Sigmoid colon (tissue), 7 donors: Measurements from ENCODE around the gene CPM. TPM values are rescaled to one million over a fixed set of nuclear protein-coding genes. Genes with fewer than 3 reads are reported as not detected.

Experiments
- DNase-seq: peaks from one replicate; pipeline ENCODE4 v3.0.0-alpha.2; 2019
- H3K27ac ChIP-seq, 4 donors: fragments of 200-600 bp; sonication (generic); one replicate each; pipeline ENCODE4 v1.5.1; 2016 to 2019; ENCODE audit warnings: mild to moderate bottlenecking in 1 of 4
- H3K27me3 ChIP-seq, 3 donors: fragments of 200-600 bp; sonication (generic); one replicate each; pipeline ENCODE4 v1.5.1; 2019; ENCODE audit warnings: mild to moderate bottlenecking in 1 of 3
- H3K36me3 ChIP-seq, 4 donors: fragments of 200-600 bp; sonication (generic); one replicate each; pipeline ENCODE4 v1.5.1; 2016 to 2019
- H3K4me1 ChIP-seq, 4 donors: fragments of 200-600 bp; sonication (generic); one replicate each; pipeline ENCODE4 v1.5.1; 2017 to 2019
- H3K4me3 ChIP-seq, 4 donors: fragments of 200-600 bp; sonication (generic); one replicate each; pipeline ENCODE4 v1.5.1; 2017 to 2019; ENCODE audit warnings: mild to moderate bottlenecking in 2 of 4, moderate library complexity in 1 of 4
- H3K9me3 ChIP-seq, 4 donors: fragments of 200-600 bp in 3 of 4; sonication (generic) in 3 of 4; one replicate each; pipeline versions ENCODE4 v1.5.1 to v1.6.1; 2013 to 2019
- CTCF ChIP-seq, 4 experiments: fragments of 450-650 bp in 3 of 4; fragments of 200-600 bp in 1 of 4; IDR thresholded peaks; one replicate each; pipeline ENCODE4 v1.5.1; 2016 to 2019; ENCODE audit warnings: antibody characterized with exemption in 4 of 4, mild to moderate bottlenecking in 3 of 4, moderate library complexity in 2 of 4
- EP300 ChIP-seq, 4 donors: sonication (generic); formaldehyde crosslinking; IDR thresholded peaks; one replicate each; pipeline ENCODE4 v1.6.1; 2017; ENCODE audit warnings: antibody characterized with exemption in 4 of 4
- POLR2A ChIP-seq, 2 donors: fragments of 450-650 bp; IDR thresholded peaks; one replicate each; pipeline ENCODE4 v1.6.1; 2016; ENCODE audit warnings: antibody characterized with exemption in 2 of 2, mild to moderate bottlenecking in 2 of 2, moderate library complexity in 2 of 2
- POLR2AphosphoS5 ChIP-seq, 4 donors: sonication (generic); formaldehyde crosslinking; IDR thresholded peaks; one replicate each; pipeline ENCODE4 v1.6.1; 2017; ENCODE audit warnings: antibody characterized with exemption in 4 of 4
- whole genome bisulfite sequencing, 2 donors: extraction: QIAGEN DNeasy Blood & Tissue Kit; methylation state at CpG; one replicate each; pipeline ENCODE4 v1.1.7; 2013; 5-methylcytosine and 5-hydroxymethylcytosine counted together
- intact Hi-C: fragments of 100-400 bp; cut with DNase I; formaldehyde crosslinking; loops from one replicate; pipeline ENCODE4 v1.15.1; 2023
- polyA plus RNA-seq, 3 donors: library from polyadenylated mRNA; stranded (reverse); fragments of 200-250 nt; gene quantifications; one replicate each; pipeline ENCODE4 v1.2.3, GENCODE V29; 2013
- total RNA-seq, 4 donors: library from RNA; depleted of rRNA; stranded (reverse); fragments of >200 nt; gene quantifications; one replicate each; pipeline ENCODE4 v1.1.0, GENCODE V29; 2016
- donor health status: healthy with polysubstance abuse.
- donor health status: Bipolar disorder and iron deficiency.
- donor health status: healthy.

CPM gene
- total and polyA plus RNA-seq, 7 donors = 15.3 to 81.0 (median 36.5) TPM

DNA sequence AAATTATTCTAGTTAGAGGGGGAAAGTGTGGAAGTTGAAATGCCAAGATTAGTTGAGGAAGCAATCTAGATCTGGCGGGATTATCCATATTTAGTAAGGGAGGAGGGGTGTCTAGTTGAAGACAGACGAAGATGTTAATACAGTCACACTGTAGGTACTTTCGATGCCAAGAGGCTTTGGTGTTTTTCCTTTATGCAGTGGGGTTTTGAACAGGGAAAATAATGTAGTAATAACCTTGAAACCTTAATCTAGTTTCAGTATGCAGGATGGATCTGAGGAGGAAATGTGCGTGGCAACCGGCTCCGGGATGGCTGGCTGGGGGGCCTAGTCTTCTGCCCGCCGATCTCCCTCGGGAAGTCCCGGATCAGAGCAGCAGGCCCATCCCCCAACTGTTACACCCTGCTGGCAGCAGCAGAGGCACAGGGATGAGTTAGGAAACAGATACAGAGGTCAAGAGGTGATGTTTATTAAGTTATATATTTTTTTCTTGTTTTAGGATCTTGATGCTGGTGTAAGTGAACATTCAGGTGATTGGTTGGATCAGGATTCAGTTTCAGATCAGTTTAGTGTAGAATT lies 97.5 kb downstream of the CPM start:
- Histone ChIP-seq H3K4me3 (no peak overlapping the region), H3K27me3 (no peaks in the 10 kb centered on the region), H3K9me3 (no peaks in the 10 kb centered on the region), H3K27ac (no peak overlapping the region), H3K4me1 (no peaks in the 10 kb centered on the region), H3K36me3 (peaks cover 15 to 86% (median 29%) of the 10 kb centered on the region in 4 donors)
- no peak for DNase-seq
- TF ChIP-seq CTCF (IDR thresholded peaks at IDR 0.05) = no peak
- no peak for TF ChIP-seq POLR2AphosphoS5 (IDR thresholded peaks at IDR 0.05)
- TF ChIP-seq POLR2A (IDR thresholded peaks at IDR 0.05) = no peak
- no peak for TF ChIP-seq EP300 (IDR thresholded peaks at IDR 0.05)
- 76 to 83% methylated on average over 10 of the region's 10 CpGs for WGBS, 2 donors
- intact Hi-C loops = loop anchor here (10.0 kb wide), 1 partner anchor 239 kb away; no protein-coding TSS in a partner anchor

DNA sequence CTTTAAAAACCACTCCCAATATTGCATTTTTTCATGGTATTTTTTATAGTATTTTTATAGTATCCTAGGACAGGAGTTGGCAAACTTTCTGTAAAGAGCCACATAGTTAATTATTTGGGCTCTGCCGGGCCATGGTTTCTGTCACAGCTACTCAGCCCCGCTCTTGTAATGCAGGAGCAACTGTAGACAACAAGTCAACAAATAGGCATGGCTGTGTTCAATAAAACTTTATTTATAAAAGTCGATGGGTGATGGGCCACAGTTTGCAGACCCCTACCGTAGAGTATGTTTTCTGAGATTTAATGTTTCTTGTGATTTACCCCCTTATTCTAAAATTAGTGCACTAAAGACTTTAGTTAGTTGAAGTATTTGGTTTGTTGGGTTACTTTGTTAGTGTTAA lies 99.5 kb downstream of the CPM start:
- intact Hi-C loops = loop anchor here (10.0 kb wide), 1 partner anchor 241 kb away; no protein-coding TSS in a partner anchor
- Histone ChIP-seq H3K27me3 (no peaks in the 10 kb centered on the region), H3K4me3 (no peak overlapping the region), H3K27ac (no peak overlapping the region), H3K36me3 (peaks cover 4 to 80% (median 29%) of the 10 kb centered on the region in 4 donors), H3K4me1 (no peaks in the 10 kb centered on the region), H3K9me3 (no peaks in the 10 kb centered on the region)
- DNase-seq = no peak
- WGBS, 2 donors = 97% methylated on average over 4 of the region's 4 CpGs
- TF ChIP-seq POLR2A (IDR thresholded peaks at IDR 0.05) = no peak

DNA sequence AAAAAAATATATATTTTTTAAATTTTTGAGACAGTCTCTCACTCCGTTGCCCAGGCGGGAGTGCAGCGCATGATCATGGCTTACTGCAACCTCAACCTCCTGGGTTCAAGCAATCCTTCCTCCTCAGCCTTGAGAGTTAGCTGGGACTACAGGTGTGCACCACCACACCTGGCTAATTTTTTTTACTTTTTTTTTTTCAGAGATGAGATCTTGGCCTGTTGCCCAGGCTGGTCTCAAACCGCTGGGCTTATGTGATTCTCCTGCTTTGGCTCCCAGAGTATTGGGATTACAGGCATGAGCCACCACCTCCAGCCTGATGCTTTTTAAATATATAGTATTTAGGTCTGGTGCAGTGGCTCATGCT lies 100.5 kb downstream of the CPM start:
- 90 to 95% methylated on average over 4 of the region's 4 CpGs for WGBS, 2 donors
- Histone ChIP-seq H3K9me3 (no peaks in the 10 kb centered on the region), H3K4me3 (no peak overlapping the region), H3K27ac (no peak overlapping the region), H3K27me3 (no peaks in the 10 kb centered on the region), H3K4me1 (no peaks in the 10 kb centered on the region), H3K36me3 (peaks cover 4 to 80% (median 26%) of the 10 kb centered on the region in 4 donors)
- no peak for DNase-seq
- TF ChIP-seq EP300 (IDR thresholded peaks at IDR 0.05) (no peak), POLR2AphosphoS5 (IDR thresholded peaks at IDR 0.05) (no peak), POLR2A (IDR thresholded peaks at IDR 0.05) (no peak), CTCF (IDR thresholded peaks at IDR 0.05) (no peak)
- intact Hi-C loops = loop anchor here (10.0 kb wide), 1 partner anchor 242 kb away; no protein-coding TSS in a partner anchor

GRCh38 chr12:68831751-68832503 lies 101.0 kb downstream of the CPM start:
- Histone ChIP-seq H3K4me3 (no peak overlapping the region), H3K4me1 (no peaks in the 10 kb centered on the region), H3K27ac (no peak overlapping the region), H3K9me3 (no peaks in the 10 kb centered on the region), H3K36me3 (peaks cover 4 to 80% (median 22%) of the 10 kb centered on the region in 4 donors), H3K27me3 (no peaks in the 10 kb centered on the region)
- intact Hi-C loops = loop anchor here (10.0 kb wide), 1 partner anchor 243 kb away; no protein-coding TSS in a partner anchor
- DNase-seq = no peak
- WGBS, 2 donors = 88 to 95% methylated on average over 14 of the region's 14 CpGs
- TF ChIP-seq POLR2AphosphoS5 (IDR thresholded peaks at IDR 0.05) = no peak
- no peak for TF ChIP-seq CTCF (IDR thresholded peaks at IDR 0.05)
- no peak for TF ChIP-seq EP300 (IDR thresholded peaks at IDR 0.05)
- TF ChIP-seq POLR2A (IDR thresholded peaks at IDR 0.05) = no peak

DNA sequence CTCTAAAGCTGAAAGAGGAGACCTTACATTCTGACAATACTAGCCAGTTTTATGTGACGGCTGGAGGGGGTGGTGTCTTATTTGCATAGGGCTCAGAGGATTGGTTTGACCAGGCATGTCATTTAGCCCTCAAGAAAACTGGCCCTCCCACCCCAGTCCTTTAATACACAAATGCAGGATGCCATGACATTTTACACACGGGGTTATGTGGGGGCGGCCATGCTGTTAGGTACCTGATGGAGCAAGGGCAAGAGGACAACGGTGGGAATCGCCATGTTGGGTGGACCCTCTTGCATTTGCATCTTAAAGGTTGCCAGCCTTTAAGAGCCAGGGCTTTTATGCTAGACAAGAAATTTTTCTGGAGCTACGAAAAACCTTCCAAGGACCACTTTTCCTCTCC lies 101.7 kb downstream of the CPM start:
- intact Hi-C loops = loop anchor here (10.0 kb wide), 1 partner anchor 244 kb away; no protein-coding TSS in a partner anchor

More for the DNA sequence above, 101.7 kb downstream of the CPM start:
- TF ChIP-seq EP300 (IDR thresholded peaks at IDR 0.05) = no peak
- WGBS, 2 donors = 84 to 91% methylated on average over 6 of the region's 6 CpGs
- DNase-seq = no peak
- Histone ChIP-seq H3K4me1 (no peaks in the 10 kb centered on the region), H3K4me3 (no peak overlapping the region), H3K27ac (no peak overlapping the region), H3K27me3 (no peaks in the 10 kb centered on the region), H3K9me3 (no peaks in the 10 kb centered on the region), H3K36me3 (peaks cover 4 to 80% (median 26%) of the 10 kb centered on the region in 4 donors)
